MV-4-11 (cell line): ENCODE measurements around the gene CBR3.

Source experiments
- DNase-seq: peaks from one replicate; lab custom pipeline; 2025; lab: John Stamatoyannopoulos, UW

Gene CBR3

DNA sequence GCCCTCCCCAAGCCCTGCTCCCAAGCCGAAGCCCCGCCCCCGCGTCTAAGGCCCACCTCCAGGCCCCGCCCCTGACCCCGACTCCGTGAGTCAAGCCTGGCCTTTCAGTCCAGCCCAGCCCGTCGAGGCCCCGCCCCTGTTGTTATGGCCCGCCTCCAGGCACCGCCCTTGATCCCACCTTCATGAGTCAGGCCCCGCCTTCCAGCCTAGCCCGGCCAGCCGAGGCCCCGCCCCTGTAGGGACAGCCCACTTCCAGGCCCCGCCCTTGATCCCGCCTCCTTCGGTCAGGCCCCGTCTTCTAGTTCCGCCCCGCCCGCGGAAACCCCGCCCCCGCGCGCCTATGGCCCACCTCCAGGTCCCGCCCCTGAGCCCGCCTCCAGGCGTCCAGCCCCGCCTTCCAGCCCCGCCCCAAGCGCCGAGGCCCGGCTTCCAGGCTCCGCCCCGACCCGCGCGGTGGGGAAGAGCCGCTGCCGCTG lies 21.5 kb downstream of the CBR3 start:
- peak; percentile 94 for DNase-seq

DNA sequence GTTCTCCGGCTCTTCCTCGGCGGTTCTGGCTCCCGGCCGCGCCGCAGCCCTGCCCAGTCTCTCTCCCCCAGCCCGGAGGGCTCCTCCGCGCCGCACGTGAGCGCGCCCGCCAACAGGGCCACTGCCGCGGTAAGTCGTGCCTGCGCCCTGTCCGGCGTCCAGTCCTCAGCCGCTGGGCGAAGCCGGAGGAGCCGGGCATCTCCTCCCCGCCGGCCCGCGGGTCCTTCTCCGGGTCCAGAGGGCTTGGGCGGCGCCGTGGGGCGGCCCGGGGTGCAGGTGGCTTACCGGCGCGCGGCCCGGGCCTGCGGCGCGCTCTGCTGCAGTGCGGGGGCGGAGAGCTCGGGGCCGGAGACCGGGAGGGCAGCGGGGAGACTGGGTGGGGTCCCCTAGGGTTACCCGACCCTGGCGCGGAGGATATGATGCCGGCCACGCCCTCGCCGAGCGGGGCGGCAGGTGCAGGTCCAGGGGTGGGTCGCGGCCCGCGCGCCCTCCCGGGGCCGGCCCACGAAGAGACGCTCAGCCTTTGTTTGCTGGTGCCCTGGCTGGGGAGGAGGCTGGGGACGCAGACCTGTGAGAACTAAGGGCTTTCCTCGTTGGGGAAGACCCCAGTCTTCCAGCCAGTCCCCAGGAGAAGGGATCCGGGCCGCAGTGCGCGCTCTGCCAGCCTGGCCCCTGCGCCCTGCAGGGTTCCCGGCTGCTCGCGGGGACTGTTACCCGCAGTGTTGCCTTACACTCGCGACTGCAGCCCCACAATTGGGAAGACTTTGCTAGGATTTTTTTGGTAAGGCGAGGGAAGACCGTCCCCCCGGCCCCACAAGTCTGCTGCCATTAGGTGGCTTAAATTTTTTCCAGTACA lies 22.2 kb downstream of the CBR3 start, which contains the start of gene DOP1B:
DOP1B (plus strand) TSS at position 10 of the 856 bp plus-strand sequence. CDS start 7,910 bp downstream, outside the sequence.
- DNase-seq = no peak

DNA sequence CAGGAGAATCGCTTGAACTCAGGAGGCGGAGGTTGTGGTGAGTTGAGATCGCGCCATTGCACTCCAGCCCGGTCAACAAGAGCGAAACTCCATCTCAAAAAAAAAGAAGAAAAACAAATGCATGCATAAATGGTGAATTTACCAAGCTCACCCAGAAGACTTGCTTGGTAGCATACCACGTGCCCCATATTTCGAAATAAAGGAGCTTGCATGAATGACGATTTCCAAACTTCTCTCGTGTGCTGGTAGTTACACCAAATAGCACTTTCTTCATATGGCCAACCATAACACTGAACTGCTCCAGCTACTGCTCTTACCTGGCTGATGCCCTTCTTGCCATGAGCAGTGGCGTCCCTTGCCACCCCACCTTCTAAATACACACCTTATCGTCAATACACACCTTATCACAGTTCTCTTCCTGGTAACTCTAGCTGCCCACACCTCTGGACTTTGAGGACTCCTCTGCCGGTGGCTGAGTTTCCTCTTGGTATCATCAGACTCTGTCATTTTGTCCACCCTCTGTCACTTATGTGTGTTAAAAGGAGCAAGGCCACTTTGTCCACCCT lies 24.6 kb downstream of the CBR3 start:
- peak; percentile 91 for DNase-seq

DNA sequence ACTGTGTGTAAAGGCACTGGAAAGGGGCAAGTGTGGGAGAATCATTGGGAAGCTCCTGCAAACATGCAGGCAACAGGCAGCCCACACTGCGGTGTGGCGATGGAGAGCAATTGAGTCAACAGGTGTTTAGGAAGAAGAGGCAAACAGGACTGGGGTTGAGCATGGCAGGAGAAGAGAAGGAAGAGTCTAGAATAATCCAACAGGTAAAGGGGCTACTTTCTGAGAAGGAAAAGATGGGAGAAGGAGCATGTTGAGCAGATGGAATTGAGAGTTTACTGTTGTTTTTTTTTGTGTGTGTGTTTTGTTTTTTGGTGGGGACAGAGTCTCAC lies 25.9 kb downstream of the CBR3 start:
- no peak for DNase-seq

DNA sequence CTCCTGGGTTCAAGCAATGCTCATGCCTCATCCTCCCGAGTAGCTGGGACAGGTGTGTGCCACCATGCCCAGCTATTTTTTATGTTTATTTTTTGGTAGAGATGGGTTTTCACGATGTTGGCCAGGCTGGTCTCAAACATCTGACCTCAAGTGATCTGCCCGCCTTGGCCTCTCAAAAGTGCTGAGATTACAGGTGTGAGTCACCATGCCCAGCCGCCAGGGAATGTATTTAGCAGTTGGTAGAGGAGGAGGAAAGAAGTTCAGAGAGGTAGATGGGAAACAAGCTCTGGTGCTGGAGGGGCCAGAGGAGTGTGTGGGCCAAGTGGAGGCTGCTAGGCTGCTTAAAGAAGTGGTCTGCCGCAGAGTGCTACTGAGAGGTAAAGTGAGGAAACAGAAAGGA lies 27.8 kb downstream of the CBR3 start:
- DNase-seq = no peak

DNA sequence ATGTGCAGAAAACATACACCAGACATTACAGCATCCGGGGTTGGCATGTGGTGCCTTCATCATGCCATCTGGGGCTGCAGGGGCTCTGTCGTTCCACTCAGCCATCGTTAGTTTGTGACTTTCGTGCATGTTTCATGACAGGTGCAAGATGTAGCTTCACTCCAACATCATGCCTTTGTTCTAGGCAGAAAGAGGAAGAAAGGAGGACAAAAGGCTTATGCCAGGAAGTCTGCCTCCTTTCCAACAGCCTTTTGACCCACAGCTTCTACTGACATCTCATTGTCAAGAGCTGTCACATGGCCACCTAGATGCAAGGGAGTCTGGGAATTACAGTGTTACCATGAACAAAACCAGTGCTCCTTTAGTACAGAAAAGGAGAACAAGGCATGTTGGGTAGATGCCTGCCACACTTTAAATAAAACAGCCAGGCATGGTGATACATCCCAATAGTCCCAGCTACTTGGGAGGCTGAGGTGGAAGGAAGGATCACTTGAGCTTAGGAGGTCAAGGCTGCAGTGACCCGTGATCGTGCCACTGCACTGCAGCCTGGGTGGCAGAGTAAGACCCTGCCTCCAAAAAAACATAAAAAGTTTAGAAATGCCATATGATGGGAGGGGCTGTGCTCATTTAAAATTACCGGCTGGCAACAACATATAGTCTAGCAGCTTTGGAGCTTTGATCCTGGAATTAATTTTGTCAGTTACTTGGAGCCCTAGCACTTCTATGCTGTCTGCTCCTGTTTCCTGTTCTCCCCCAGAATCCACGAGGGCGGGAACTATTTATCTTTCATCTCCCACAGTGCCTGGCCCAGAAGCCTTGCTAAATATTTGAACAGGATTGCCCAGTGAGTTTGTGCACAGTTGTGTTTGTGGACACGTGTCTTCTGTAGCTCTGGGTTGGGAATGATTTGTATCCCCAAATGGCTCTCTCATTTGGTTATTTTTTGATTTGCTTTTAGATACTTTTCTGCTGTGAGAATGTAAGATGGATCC lies 29.2 kb downstream of the CBR3 start:
- peak; percentile 90 for DNase-seq

DNA sequence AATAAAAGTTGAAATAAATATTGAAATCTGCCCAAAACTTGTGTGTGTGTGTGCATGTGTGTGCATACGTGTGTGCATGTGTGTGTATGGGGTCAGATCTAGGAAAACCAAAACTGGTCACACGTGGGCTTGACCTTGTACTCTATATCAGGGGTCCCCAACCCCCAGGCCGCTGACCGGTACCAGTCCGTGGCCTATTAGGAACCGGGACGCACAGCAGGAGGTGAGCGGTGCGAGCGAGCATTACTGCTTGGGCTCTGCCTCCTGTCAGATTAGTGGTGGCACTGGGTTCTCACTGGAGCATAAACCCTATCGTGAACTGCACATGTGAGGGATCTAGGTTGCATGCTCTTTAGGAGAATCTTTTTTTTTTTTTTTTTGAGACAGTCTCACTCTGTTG lies 30.5 kb downstream of the CBR3 start:
- no peak for DNase-seq

DNA sequence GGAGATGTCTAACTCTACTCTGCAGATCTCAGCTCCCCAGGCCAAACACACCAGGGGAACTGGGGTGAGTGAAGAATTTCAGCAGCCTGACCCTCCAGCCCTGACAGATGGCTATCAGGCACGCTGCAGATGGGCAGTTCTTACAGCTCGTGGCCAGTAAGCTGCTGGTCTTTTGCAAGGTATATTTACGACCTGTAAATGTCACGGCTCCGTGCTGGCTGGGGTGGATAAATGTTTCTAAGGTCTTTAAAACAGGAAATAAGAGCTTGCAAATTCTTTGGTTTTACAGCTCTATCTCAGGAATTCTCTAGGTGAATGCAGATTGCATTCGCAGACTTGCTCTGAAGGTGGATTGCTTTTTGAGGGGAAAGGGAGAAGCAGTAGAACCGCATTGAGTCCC lies 31.8 kb downstream of the CBR3 start:
- DNase-seq = no peak

DNA sequence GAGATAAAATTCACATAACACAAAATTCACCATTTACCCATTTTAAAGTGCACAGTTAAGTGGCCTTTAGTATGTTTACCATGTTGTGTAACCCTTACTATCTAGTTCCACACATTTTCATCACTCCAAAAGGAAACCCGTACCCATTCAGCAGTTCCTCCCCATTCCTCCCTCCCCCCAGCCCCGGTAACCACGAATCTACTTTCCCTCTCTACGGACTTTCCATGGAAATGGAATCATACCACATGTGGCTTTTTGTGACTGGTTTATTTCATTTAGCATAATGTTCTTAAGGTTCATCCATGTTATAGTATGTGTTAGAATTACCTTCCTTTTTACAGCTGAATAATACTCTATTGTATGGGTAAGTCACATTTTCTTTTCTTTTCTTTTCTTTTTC lies 32.7 kb downstream of the CBR3 start:
- DNase-seq = no peak

DNA sequence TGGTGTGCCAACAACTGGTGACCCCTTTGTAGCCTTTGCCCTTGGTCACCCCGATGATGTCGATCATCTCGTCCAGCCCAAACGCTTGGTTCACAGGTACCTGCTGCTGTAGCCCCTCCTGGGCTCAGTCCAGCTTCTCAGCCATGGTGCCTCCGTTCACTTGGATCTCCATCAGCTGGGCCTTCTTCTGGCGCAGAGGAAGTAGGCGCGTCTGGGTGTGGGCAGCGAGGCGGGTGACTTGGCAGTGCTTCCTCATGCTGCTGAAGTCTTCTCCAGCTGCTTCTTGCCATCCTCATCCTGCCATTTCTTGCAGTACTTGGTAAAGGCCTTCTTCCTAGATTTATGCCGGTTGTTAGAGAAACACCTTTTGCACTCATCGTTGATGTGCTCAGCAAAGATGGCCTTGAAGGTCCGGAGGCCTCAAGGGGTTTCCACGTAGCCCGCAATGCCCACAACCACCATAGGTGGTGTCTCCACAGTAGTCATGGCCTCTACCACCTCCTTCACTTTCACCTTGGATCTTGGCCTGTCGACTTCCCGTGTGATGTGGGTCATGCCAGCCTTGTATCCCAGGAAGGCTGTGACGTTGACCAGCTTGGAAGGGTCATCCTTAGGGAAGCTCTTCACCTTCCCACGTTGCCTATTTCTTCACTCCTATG lies 34.7 kb downstream of the CBR3 start:
- no peak for DNase-seq

DNA sequence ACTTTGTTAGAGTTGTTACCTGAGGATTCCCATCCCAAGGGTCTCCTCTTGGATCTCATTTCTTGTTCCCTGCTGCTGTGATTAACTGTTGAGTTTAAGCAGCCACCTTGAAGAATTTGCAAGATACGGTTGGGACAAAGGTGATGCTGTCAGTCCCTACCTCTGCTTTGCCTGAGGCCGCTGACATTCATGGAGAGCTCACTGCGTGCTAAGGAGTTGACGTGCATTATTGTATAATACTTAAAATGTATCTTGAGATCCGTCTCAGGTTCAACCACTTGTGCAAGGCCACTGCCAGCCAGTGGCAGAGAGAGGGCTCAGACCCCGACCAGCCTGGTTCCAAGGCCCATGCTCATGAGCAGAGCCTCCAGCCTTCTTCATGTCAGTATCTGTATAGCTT lies 35.9 kb downstream of the CBR3 start:
- DNase-seq = no peak

DNA sequence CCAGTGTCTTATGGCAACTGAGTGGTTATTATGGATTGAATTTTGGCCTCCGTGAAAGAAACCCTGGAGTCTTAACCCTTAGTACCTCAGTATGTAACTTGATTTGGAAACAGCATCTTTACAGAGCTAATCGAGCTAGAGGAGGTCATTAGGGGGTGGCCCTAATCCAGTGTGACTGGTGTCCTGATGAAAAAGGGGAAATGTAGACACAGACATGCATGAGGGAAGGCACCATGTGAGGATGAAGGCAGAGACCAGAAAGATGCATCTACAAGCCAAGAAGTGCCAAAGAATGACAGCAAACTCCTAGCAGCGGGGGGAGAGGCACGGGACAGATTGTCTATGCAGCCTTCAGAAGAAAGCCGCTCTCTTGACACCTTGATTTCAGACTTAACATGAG lies 36.5 kb downstream of the CBR3 start:
- peak; percentile 50 for DNase-seq

DNA sequence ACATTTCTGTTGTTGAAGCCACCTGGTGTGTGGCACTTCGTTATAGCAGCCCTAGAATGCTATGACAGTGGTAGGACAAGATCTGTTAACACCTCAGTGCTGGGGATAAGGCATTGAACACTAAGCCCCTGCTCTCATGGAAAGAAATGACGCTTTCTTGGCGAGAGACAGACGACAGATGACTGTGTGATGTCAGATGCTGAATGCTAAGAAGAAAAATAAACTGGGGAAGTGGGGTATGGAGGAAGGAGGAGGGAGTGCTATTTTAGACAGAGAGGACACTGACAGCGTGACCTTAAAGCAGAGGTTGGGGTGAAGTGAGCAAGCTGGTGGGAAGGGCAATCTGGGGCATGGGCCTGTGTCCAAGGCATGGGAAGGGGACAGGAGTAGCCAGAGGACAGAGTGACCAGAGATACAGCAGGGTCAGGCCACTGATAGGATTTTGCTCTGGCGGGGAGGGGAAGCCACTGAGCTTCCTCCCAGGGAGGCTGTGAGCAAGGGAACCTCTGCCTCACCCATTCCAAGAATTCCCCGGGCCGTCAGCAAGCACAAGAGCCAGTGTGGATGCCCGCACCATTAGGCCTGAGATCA lies 37.0 kb downstream of the CBR3 start:
- peak; percentile 33 for DNase-seq

DNA sequence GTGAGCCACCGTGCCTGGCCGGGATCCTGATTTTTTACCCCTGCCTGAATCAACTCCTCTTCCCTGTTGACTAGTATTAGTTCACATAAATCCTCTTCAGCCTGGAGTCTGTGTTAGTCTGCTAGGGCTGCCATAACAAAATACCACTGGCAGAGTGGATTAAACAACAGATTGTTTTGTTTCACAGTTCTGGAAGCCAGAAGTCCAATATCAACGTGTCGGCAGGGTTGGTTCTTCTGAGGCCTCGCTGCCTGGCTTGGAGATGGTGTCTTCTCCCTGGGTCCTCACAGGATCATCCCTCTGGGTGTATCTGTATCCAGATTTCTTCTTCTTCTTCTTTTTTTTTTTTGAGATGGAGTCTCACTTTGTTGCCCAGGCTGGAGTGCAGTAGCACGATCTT lies 39.9 kb downstream of the CBR3 start:
- no peak for DNase-seq

DNA sequence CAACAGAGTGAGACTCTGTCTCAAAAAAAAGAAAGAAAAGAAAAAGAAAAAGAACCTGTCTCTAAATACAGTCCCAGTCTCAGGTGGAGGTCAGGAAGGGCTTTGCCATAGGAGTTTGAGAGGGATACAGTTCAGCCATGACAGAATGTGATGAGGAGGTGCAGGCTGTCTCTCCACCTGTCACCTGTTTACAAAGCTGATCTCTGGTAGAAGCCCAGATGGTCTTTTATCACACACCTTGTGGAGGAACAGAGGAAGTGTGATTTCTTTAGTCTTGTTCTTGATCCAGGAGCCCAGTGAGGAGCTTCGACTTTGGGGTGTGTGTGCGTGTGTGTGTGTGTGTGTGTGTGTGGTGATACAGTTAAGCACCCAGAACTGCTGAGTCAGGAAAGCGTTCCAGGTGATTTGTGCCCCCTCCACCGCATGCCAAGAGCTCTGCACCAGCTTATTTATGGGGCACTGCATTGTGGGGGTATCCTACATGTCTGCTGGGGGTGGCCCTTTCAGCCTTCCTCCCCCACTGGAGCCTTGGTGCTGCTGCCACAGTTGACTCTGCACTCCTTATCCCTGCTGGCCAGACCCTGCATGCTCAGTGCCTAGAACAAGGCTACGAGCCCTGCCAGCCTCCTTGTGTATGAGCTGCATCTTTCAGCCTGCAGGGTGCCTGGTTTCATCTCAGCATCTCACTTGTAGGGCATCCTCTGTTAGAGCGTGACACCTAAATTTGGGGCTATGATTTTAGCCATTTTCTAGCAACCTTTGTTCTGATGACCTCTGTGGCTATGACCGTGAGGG lies 41.1 kb downstream of the CBR3 start:
- no peak for DNase-seq

DNA sequence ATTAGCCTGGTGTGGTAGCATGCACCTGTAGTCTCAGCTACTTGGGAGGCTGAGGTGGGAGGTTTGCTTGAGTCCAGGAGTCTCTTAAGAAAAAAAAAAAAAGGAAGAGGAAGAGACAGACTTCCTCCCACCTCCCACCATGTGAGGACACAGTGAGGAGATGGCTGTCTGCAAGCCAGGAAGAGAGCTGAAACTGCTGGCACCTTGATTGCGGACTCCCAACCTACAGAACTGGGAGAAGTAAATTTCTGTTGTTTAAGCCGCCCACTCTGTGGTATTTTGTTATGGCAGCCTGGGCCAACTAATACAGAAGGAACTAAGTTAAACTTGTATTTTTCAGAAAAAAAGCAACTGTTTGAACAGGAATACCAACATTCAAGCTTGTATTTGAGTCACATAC lies 43.5 kb downstream of the CBR3 start:
- DNase-seq = peak; percentile 20

DNA sequence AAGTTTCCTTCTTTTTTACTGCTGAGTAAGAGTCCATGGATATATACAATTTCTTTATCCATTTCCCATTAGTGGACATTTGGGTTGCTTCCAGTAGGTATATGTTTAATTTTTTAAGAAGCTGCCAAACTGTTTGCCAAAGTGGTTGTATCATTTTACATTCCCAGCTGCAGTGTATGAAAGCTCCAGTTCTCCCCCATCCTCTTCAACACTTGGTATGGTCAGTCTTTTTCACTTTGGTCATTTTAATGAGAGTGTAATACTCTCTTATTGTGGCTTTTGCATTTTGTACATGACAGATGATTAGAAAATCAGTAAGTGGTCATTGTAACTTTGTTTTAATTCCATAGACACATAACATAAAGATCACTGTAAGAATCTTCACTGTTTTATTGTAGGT lies 44.3 kb downstream of the CBR3 start:
- DNase-seq = no peak

DNA sequence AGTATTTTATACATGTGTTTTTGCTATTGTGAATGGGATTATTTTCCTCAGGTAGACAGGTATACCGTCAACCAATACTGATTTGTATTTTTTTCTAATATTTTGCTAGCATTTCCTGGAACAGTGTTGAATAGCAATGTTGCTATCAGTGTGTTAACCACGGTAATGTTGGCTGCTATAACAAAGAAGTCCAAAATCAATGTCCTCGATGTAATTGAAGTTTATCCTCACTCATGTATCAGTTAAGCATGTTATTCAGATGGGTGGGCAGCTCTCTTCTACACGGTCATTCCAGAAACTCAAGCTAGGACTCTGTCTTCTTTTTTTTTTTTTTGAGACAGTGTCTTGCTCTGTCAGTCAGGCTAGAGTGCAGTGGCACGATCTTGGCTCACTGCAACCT lies 46.1 kb downstream of the CBR3 start:
- DNase-seq = no peak

DNA sequence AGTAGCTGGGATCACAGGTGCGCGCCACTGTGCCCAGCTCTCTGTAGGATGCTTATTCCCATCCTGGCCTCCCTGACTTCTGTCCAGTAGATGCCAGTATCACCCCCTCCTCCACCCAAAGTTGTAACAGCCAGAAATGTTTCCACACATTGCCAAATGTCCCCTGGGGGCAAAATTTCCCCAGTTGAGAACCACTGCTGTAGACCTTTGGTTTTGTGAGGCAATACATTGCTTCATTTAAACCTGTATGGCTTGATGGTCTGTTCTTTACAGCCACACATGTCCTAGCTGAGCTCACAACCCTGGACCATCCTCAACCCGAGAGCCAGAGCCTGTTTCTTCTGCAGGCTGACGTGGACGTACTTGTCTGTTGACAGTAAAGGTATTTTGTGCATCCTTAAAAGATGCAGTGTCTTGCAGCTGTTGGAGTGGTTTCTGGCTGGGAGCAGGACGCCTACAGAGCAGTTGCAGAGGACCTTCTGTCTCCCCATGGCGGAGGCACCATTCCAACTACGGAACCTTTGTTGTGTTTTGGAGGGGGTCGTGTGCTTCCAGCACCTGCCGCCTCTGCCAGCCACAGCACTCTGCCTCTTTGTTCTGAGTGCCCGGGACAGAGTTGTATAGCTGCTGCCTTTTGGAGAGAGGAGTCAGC lies 48.4 kb downstream of the CBR3 start:
- DNase-seq = peak; percentile 56

DNA sequence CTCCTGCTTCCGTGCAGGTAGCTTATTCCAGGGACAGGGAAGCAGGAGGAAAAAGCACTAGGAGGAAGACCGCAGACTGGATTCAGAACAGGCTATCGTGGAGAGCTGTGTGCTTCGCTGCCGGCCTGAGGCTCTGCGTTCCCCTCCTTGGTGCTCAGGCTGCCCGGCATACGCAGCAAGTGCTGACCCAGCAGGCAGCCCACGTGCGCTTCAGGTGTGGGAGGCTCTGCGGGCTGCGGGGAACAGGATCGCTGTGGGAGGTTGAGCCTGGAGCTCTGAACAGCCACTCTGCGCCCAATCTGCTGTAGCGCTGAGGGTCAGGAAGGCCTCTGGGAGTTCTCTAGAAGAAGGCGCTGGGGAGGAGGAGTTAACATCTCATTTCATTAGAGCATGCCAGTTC lies 49.7 kb downstream of the CBR3 start:
- DNase-seq = no peak
